Panc1 (cell line): Measurements from ENCODE around the gene OR1G1.
"Not testable (repeated sequence)": the region's sequence is repeated elsewhere in the genome, so short reads cannot be mapped to it uniquely, and the experiment has no call there.

ENCODE experiments used
- POLR2AphosphoS5 ChIP-seq: IDR thresholded peaks from 2 replicates; pipeline ENCODE4 v1.6.1; 2012; ENCODE audit warnings: mild to moderate bottlenecking, low read depth, low read length, moderate library complexity
- SIN3A ChIP-seq: IDR thresholded peaks from 2 replicates; pipeline ENCODE4 v1.6.1; 2012; ENCODE audit warnings: low read depth, mild to moderate bottlenecking, low read length, moderate library complexity, borderline replicate concordance; ENCODE audit not compliant: insufficient read depth
- TCF7L2 ChIP-seq: IDR thresholded peaks from 2 replicates; pipeline ENCODE4 v1.6.1; 2011; ENCODE audit warnings: mild to moderate bottlenecking, low read depth, low read length, inconsistent platforms
- TF ChIP-seq, protein P1 (sequence below): fragments of 450-650 bp; IDR thresholded peaks from 2 replicates; pipeline ENCODE4 v1.5.1; 2017; ENCODE audit warnings: mild to moderate bottlenecking
- TF ChIP-seq, protein P2 (sequence below), 2 experiments: IDR thresholded peaks; 2 replicates each; pipeline ENCODE4 v1.6.1; 2011 to 2012; ENCODE audit warnings: low read depth in 2 of 2, control low read depth in 1 of 2, low read length in 1 of 2, mild to moderate bottlenecking in 1 of 2, moderate library complexity in 1 of 2; ENCODE audit not compliant: insufficient read depth in 1 of 2

DNA sequence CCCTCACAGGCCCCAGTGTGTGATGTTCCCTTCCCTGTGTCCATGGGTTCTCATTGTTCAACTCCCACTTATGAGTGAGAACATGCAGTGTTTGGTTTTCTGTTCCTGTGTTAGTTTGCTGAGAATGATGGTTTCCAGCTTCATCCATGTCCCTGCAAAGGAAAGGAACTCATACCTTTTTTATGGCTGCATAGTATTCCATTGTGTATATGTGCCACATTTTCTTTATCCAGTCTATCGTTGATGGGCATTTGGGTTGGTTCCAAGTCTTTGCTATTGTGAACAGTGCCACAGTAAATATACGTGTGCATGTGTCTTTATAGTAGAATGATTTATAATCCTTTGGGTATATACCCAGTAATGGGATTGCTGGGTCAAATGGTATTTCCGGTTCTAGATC lies 10.1 kb upstream of the OR1G1 start:
- TF ChIP-seq, protein P1, sequence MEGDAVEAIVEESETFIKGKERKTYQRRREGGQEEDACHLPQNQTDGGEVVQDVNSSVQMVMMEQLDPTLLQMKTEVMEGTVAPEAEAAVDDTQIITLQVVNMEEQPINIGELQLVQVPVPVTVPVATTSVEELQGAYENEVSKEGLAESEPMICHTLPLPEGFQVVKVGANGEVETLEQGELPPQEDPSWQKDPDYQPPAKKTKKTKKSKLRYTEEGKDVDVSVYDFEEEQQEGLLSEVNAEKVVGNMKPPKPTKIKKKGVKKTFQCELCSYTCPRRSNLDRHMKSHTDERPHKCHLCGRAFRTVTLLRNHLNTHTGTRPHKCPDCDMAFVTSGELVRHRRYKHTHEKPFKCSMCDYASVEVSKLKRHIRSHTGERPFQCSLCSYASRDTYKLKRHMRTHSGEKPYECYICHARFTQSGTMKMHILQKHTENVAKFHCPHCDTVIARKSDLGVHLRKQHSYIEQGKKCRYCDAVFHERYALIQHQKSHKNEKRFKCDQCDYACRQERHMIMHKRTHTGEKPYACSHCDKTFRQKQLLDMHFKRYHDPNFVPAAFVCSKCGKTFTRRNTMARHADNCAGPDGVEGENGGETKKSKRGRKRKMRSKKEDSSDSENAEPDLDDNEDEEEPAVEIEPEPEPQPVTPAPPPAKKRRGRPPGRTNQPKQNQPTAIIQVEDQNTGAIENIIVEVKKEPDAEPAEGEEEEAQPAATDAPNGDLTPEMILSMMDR = not testable (repeated sequence)
- TF ChIP-seq, protein P2, sequence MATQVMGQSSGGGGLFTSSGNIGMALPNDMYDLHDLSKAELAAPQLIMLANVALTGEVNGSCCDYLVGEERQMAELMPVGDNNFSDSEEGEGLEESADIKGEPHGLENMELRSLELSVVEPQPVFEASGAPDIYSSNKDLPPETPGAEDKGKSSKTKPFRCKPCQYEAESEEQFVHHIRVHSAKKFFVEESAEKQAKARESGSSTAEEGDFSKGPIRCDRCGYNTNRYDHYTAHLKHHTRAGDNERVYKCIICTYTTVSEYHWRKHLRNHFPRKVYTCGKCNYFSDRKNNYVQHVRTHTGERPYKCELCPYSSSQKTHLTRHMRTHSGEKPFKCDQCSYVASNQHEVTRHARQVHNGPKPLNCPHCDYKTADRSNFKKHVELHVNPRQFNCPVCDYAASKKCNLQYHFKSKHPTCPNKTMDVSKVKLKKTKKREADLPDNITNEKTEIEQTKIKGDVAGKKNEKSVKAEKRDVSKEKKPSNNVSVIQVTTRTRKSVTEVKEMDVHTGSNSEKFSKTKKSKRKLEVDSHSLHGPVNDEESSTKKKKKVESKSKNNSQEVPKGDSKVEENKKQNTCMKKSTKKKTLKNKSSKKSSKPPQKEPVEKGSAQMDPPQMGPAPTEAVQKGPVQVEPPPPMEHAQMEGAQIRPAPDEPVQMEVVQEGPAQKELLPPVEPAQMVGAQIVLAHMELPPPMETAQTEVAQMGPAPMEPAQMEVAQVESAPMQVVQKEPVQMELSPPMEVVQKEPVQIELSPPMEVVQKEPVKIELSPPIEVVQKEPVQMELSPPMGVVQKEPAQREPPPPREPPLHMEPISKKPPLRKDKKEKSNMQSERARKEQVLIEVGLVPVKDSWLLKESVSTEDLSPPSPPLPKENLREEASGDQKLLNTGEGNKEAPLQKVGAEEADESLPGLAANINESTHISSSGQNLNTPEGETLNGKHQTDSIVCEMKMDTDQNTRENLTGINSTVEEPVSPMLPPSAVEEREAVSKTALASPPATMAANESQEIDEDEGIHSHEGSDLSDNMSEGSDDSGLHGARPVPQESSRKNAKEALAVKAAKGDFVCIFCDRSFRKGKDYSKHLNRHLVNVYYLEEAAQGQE (IDR thresholded peaks at IDR 0.05; ENCODE audit: insufficient read depth in 1 of 2, low read depth in 2 of 2, low read length in 1 of 2) = not testable (repeated sequence)
- TF ChIP-seq POLR2AphosphoS5, SIN3A, TCF7L2: not testable (repeated sequence)
